SU-DHL-6 (cell line): Measurements from ENCODE around the gene C4BPB.

ENCODE experiments used
- EZH2phosphoT487 ChIP-seq: fragments of 200-600 bp; sonication (generic), shearing (Covaris generic); conservative IDR thresholded peaks from 2 replicates; pipeline ENCODE4 v1.6.1; 2018; ENCODE audit warnings: mild to moderate bottlenecking, antibody characterized with exemption, low read length, moderate library complexity, mixed read lengths
- TF ChIP-seq, protein P1 (sequence below): fragments of 200-600 bp; sonication (generic); IDR thresholded peaks from one replicate; pipeline ENCODE4 v1.5.1; 2017; ENCODE audit warnings: antibody characterized with exemption, mild to moderate bottlenecking, low read length, moderate library complexity; ENCODE audit not compliant: insufficient read depth, poor library complexity, severe bottlenecking

DNA sequence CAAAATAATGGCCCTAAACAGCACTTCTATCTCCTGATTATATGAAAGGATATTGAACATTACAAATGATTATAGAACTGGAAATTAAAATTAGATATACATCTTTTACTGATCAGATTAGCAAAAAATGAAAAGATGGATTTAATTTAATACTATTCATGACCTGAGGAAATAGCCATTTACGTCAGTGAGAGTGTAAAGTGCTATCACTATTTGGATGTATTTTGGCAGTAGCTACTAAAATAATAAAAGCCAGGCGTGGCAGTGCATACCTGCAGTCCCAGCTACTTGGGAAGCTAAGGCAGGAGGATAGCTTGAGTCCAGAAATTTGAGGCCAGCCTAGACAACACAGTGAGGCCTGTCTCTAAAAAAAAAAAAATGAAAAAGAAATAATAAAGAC lies 5.3 kb downstream of the C4BPB start:
- no peak for TF ChIP-seq EZH2phosphoT487
- TF ChIP-seq, protein P1, sequence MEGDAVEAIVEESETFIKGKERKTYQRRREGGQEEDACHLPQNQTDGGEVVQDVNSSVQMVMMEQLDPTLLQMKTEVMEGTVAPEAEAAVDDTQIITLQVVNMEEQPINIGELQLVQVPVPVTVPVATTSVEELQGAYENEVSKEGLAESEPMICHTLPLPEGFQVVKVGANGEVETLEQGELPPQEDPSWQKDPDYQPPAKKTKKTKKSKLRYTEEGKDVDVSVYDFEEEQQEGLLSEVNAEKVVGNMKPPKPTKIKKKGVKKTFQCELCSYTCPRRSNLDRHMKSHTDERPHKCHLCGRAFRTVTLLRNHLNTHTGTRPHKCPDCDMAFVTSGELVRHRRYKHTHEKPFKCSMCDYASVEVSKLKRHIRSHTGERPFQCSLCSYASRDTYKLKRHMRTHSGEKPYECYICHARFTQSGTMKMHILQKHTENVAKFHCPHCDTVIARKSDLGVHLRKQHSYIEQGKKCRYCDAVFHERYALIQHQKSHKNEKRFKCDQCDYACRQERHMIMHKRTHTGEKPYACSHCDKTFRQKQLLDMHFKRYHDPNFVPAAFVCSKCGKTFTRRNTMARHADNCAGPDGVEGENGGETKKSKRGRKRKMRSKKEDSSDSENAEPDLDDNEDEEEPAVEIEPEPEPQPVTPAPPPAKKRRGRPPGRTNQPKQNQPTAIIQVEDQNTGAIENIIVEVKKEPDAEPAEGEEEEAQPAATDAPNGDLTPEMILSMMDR: no peak
